HUDEP-2 (cell line): Measurements from ENCODE around the gene HBD.
"Not testable (repeated sequence)": the region's sequence is repeated elsewhere in the genome, so short reads cannot be mapped to it uniquely, and the experiment has no call there.

ENCODE experiments used
- DNase-seq, 76 experiments: peaks; one replicate each; lab custom pipeline; 2025; ENCODE audit not compliant: unreplicated experiment in 76 of 76; lab: John Stamatoyannopoulos, UW

HBD gene

DNA sequence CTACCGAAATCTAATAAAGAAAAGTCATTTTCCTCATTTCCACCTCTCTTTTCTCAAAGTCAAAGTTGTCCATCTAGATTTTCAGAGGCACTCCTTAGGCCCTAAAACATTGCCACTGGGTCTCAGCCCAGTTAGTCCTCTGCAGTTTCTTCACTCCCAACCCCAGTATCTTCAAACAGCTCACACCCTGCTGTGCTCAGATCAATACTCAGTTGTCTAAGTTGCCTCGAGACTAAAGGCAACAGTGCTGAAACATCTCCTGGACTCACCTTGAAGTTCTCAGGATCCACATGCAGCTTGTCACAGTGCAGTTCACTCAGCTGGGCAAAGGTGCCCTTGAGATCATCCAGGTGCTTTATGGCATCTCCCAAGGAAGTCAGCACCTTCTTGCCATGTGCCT lies 19.7 kb upstream of the HBD start:
- not testable (repeated sequence) for DNase-seq

- not testable (repeated sequence) for DNase-seq
Observed at GRCh38 chr11:5253440-5253839, 19.2 kb upstream of the HBD start.

DNA sequence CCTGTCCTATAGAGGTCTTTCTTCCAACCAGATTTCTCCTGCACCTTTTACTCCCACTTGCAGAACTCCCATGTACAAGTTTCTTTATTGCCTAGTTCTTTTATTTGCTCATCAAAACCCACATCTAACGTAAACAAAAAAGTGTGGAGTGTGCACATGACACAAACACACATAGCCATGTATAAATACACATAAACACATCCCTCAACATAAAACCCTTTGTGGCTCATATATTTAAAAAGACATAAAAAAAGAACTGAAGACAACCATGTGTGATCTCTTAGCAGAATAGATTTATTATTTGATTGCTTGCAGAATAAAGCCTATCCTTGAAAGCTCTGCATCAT lies 18.6 kb upstream of the HBD start:
- no peak for DNase-seq

DNA sequence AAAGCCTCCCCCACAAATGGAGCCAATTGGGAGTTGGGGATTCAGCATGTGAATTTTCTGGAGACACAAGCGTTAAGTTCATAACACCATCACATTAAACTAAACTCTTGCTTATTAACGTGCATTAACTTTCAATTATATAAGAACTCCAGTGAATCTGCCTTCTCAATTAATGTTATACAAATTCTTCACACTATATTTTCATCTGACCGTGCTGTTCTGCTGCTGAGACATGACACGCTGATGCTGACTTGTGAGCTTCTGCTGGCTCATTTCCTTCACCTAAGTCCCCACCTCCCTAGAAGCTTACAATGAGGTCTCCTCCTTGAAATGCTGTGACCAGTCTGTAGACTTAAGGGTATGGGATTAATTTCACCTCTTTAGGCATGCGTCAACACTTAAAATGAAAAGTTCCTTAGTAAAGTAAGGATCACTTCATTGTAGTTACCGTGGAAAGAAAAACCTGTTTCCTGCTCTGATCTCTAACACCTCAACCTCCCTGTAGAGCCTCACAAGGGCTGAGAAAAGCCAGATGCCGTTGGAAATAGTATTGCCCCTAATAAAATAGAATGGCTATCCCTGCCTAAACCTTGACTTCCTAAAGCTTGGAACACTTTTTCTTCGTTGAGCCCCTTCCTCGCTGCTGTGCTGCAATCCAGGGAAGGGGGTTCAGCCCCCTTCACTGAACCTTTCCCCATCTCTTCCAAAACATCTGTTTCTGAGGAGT lies 18.1 kb upstream of the HBD start:
- peak in 1 of 76 experiments; percentile 66 for DNase-seq

DNA sequence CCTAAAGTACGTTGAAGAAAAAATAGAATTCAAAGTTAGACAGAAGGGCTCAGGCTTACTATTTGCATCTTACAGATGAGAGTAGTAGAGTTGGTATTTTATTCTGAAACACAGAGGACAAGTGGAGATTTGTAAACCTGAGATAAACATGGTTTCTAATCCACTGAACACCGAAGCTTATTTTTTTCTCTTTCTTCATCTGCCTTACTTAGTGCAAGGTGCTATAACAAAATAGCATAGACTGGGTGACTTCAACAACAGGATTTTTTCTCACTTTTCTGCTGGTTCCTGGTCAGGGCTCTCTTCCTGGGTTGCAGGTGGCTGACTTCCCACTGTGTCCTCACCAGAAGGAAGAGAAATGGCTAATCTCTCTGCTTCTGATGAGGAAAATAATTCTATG lies 17.5 kb upstream of the HBD start:
- DNase-seq, result peak in 1 of 76 experiments; percentile 66

- DNase-seq, result no peak
Observed at GRCh38 chr11:5250543-5251204, 16.4 kb upstream of the HBD start.

DNA sequence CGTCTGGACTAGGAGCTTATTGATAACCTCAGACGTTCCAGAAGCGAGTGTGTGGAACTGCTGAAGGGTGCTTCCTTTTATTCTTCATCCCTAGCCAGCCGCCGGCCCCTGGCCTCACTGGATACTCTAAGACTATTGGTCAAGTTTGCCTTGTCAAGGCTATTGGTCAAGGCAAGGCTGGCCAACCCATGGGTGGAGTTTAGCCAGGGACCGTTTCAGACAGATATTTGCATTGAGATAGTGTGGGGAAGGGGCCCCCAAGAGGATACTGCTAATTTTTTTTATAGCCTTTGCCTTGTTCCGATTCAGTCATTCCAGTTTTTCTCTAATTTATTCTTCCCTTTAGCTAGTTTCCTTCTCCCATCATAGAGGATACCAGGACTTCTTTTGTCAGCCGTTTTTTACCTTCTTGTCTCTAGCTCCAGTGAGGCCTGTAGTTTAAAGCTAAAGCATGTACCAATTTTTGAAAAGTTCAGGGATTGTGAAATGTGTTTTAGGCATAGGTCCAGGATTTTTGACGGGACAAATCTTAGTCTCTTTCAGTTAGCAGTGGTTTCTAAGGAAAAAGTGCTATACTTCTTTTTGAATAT lies 15.6 kb upstream of the HBD start, which contains the start of gene HBG1:
Gene HBG1 (minus strand): TSS at position 51 of the 590 bp plus-strand sequence. CDS start 53 bp downstream, outside the sequence.
- DNase-seq, result not testable (repeated sequence)

- not testable (repeated sequence) for DNase-seq
Observed at GRCh38 chr11:5248498-5248897, 14.2 kb upstream of the HBD start.

- DNase-seq, result no peak
Observed at GRCh38 chr11:5247472-5248192, 13.3 kb upstream of the HBD start.

DNA sequence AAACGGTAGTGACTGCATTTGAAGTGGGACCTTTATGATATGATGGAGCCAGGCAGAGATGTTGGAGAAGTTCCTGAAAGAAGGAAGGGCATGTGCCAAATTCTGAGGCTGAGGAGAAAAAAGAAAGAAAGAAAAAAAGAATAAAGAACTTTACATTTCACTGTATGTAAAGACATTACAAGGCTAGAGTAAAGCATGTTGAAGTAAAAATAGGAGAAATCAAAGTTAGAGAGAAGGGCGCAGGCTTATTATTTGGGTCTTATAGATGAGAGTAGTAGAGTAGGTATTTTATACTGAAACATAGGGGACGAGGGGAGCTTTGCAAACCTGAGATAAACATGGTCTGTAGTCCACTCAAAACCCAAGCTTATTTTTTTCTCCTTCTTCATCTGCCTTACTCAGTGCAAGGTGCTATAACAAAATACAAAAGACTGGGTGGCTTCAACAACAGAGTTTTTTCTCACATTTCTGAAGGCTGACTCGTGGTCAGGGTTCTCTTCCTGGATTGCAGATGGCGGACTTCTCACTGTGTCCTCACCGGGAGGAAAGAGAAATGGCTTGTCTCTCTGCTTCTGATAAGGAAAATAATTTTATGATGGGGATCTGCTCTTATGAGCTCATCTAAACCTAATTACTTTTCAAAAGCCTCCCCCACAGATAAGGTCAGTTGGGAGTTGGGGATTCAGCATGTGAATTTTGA lies 12.6 kb upstream of the HBD start:
- DNase-seq, result peak in 2 of 76 experiments; percentile 27 to 33

DNA sequence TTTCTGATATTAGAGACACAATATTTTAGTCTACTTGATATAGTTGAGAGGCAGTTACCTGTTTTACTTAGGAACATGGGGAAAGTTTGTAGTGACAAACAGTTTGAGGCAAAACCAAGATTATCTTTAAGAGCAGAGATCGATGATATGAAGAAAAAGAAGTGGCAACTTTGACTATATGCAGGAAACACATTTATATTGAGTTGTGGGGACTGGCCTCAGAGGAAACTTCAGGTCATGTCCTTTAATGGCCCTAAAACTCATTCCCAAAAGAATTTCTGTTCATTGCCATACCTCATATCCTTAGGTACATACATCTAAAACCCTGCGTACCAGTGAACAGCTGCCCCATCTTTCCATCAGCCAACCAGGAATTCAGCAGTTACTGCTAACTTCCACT lies 10.9 kb upstream of the HBD start:
- no peak for DNase-seq

DNA sequence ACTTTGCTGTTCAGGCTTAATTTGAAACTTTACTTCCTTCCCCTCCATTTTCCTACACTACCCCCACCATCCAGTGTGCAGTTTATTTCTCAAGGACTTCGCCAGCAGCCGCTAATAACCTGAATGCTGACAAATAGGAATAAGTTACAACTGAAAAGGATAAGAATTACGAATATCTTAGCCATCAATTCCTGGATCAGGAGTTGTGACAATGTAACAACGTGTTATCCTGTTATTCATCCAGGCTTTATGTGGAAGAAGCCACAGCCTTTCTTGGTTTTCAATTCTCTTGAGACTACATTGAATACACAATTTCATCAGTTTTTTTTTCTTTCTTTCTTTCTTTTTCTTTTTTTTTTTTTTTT lies 9.5 kb upstream of the HBD start:
- DNase-seq, result no peak

- peak in 20 of 76 experiments; percentile 16 to 70 (median 46) for DNase-seq
Observed at GRCh38 chr11:5242933-5243815, 8.9 kb upstream of the HBD start.

DNA sequence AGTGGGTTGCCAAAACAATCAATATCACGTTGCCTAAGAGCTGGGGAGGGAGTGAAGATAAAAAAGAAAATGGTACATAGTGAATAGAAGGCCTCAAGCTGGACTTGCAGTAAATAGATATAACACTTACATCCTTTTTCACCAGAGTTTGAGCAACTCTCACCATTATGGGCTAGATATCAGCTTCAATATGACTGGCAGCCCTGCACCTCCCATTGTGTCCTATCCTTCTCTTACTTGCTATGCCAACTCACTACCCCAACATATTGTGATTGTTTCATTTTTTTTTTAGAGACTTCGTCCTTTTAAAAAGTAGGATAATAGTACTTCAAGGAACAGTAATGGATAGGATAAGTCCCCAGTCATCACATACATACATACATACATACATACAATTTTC lies 7.9 kb upstream of the HBD start:
- DNase-seq, result no peak

- no peak for DNase-seq
Observed at GRCh38 chr11:5241458-5241857, 7.2 kb upstream of the HBD start.

- DNase-seq, result no peak
Observed at GRCh38 chr11:5240458-5240857, 6.2 kb upstream of the HBD start.

GRCh38 chr11:5240056-5240455 lies 5.8 kb upstream of the HBD start:
- DNase-seq, result no peak

DNA sequence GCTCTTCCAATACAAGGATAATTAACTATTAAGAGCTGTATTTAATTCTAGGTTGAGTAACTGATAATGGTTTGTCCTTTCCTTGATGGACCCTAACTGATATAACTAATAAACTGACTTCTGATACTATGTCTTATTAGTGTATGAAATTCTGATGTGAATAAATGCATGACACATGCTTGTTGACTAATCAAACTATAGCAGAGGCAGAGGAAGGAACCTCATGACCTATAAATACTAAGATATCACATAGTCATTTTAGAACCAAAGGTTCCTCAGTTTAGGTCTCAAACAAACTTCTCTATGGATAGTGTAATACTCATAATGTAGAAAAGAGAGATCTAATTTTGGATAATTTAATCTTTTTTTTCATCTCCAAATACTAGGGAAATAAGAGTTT lies 4.8 kb upstream of the HBD start:
- no peak for DNase-seq

- no peak for DNase-seq
Observed at GRCh38 chr11:5238486-5238885, 4.2 kb upstream of the HBD start.

- no peak for DNase-seq
Observed at GRCh38 chr11:5237420-5237819, 3.1 kb upstream of the HBD start.
